Tibial nerve (tissue), 4 donors: ENCODE results near the gene ALG11. TPM values are rescaled to one million over a fixed set of nuclear protein-coding genes. Genes with fewer than 3 reads are reported as not detected.

ENCODE experiments used
- DNase-seq, 2 donors: peaks; one replicate each; pipeline ENCODE4 v3.0.0-alpha.2; 2019; ENCODE audit warnings: low spot score in 2 of 2
- H3K27ac ChIP-seq, 4 donors: fragments of 200-600 bp; sonication (generic) in 3 of 4; one replicate each; pipeline ENCODE4 v1.5.1; 2017 to 2019; ENCODE audit warnings: mild to moderate bottlenecking in 1 of 4
- H3K27me3 ChIP-seq, 2 donors: fragments of 200-600 bp; sonication (generic) in 1 of 2; one replicate each; pipeline versions ENCODE4 v1.5.1 to v1.6.0; 2017 to 2019
- H3K36me3 ChIP-seq, 3 donors: fragments of 200-600 bp; sonication (generic); one replicate each; pipeline ENCODE4 v1.5.1; 2018 to 2019
- H3K4me1 ChIP-seq, 4 donors: fragments of 200-600 bp; sonication (generic) in 3 of 4; one replicate each; pipeline ENCODE4 v1.5.1; 2017 to 2019
- H3K4me3 ChIP-seq, 4 donors: fragments of 200-600 bp; sonication (generic) in 3 of 4; one replicate each; pipeline ENCODE4 v1.5.1; 2017 to 2019; ENCODE audit warnings: mild to moderate bottlenecking in 1 of 4, moderate library complexity in 1 of 4
- H3K9me3 ChIP-seq, 4 donors: fragments of 200-600 bp; sonication (generic) in 3 of 4; one replicate each; pipeline ENCODE4 v1.5.1; 2017 to 2019
- CTCF ChIP-seq, 5 experiments: fragments of 200-600 bp in 3 of 5; fragments of 450-650 bp in 2 of 5; sonication (generic) in 3 of 5; IDR thresholded peaks; one replicate each; pipeline ENCODE4 v1.5.1; 2016 to 2019; ENCODE audit warnings: antibody characterized with exemption in 5 of 5, mild to moderate bottlenecking in 3 of 5, moderate library complexity in 2 of 5
- EP300 ChIP-seq, 2 donors: sonication (generic); formaldehyde crosslinking; IDR thresholded peaks; one replicate each; pipeline ENCODE4 v1.6.1; 2017; ENCODE audit warnings: antibody characterized with exemption in 2 of 2, mild to moderate bottlenecking in 1 of 2
- POLR2A ChIP-seq, 2 donors: fragments of 450-650 bp; IDR thresholded peaks; one replicate each; pipeline ENCODE4 v1.6.1; 2017; ENCODE audit warnings: antibody characterized with exemption in 2 of 2, mild to moderate bottlenecking in 2 of 2, moderate library complexity in 2 of 2
- WGBS, 2 donors: methylation state at CpG; one replicate each; pipeline ENCODE4 v1.1.5; 2018; 5-methylcytosine and 5-hydroxymethylcytosine counted together
- total RNA-seq, 4 donors: library from RNA; depleted of rRNA; stranded (reverse); fragments of >200 nt; gene quantifications; one replicate each; pipeline ENCODE4 v1.1.0, GENCODE V29; 2016

The ALG11 gene
- total RNA-seq, 4 donors from 2014 or later = 12.2 to 24.7 (median 16.4) TPM

GRCh38 chr13:51993713-51994112 is 18.5 kb upstream of the ALG11 start:
- no peaks in the 10 kb centered on the region for H3K27me3 ChIP-seq
- WGBS, 2 donors = 92 to 93% methylated on average over 2 of the region's 2 CpGs
- H3K27ac ChIP-seq = no peak overlapping the region
- no peaks in the 10 kb centered on the region for H3K9me3 ChIP-seq
- H3K4me3 ChIP-seq = no peak overlapping the region
- peaks cover 0 to 15% (median 0%) of the 10 kb centered on the region in 4 donors for H3K4me1 ChIP-seq
- TF ChIP-seq CTCF (IDR thresholded peaks at IDR 0.05) (no peak), POLR2A (IDR thresholded peaks at IDR 0.05) (no peak), EP300 (IDR thresholded peaks at IDR 0.05) (no peak)
- H3K36me3 ChIP-seq = no peaks in the 10 kb centered on the region
- no peak for DNase-seq

GRCh38 chr13:51995677-51996551 is 16.3 kb upstream of the ALG11 start:
- Histone ChIP-seq H3K4me3 (no peak overlapping the region), H3K9me3 (no peaks in the 10 kb centered on the region), H3K36me3 (no peaks in the 10 kb centered on the region), H3K27me3 (no peaks in the 10 kb centered on the region), H3K4me1 (peaks cover 0 to 15% (median 0%) of the 10 kb centered on the region in 4 donors), H3K27ac (no peak overlapping the region)
- TF ChIP-seq CTCF (IDR thresholded peaks at IDR 0.05) (no peak), EP300 (IDR thresholded peaks at IDR 0.05) (no peak), POLR2A (IDR thresholded peaks at IDR 0.05) (no peak)
- WGBS, 2 donors = 40 to 46% methylated on average over 9 of the region's 9 CpGs
- no peak for DNase-seq

- no peak for DNase-seq
- peaks cover 0 to 15% (median 0%) of the 10 kb centered on the region in 4 donors for H3K4me1 ChIP-seq
- TF ChIP-seq CTCF (IDR thresholded peaks at IDR 0.05) (no peak), POLR2A (IDR thresholded peaks at IDR 0.05) (no peak), EP300 (IDR thresholded peaks at IDR 0.05) (no peak)
- H3K4me3 ChIP-seq = no peak overlapping the region
- no peaks in the 10 kb centered on the region for H3K9me3 ChIP-seq
- no peaks in the 10 kb centered on the region for H3K36me3 ChIP-seq
- no peak overlapping the region for H3K27ac ChIP-seq
- H3K27me3 ChIP-seq = no peaks in the 10 kb centered on the region
- 95 to 96% methylated on average over 4 of the region's 4 CpGs for WGBS, 2 donors
Observed at GRCh38 chr13:51996641-51997040, 15.6 kb upstream of the ALG11 start.

GRCh38 chr13:51997186-51997585 is 15.0 kb upstream of the ALG11 start:
- no peak overlapping the region for H3K27ac ChIP-seq
- no peaks in the 10 kb centered on the region for H3K9me3 ChIP-seq
- H3K4me1 ChIP-seq = peaks cover 0 to 15% (median 0%) of the 10 kb centered on the region in 4 donors
- no peak overlapping the region for H3K4me3 ChIP-seq
- DNase-seq = no peak
- 80 to 81% methylated on average over 2 of the region's 2 CpGs for WGBS, 2 donors
- no peaks in the 10 kb centered on the region for H3K36me3 ChIP-seq
- TF ChIP-seq EP300 (IDR thresholded peaks at IDR 0.05) = no peak
- TF ChIP-seq POLR2A (IDR thresholded peaks at IDR 0.05) = no peak
- TF ChIP-seq CTCF (IDR thresholded peaks at IDR 0.05) = no peak
- no peaks in the 10 kb centered on the region for H3K27me3 ChIP-seq

GRCh38 chr13:51997641-51998330 is 14.4 kb upstream of the ALG11 start:
- no peaks in the 10 kb centered on the region for H3K9me3 ChIP-seq
- H3K4me1 ChIP-seq = peaks cover 0 to 15% (median 0%) of the 10 kb centered on the region in 4 donors
- no peak overlapping the region for H3K4me3 ChIP-seq
- TF ChIP-seq EP300 (IDR thresholded peaks at IDR 0.05) (no peak), CTCF (IDR thresholded peaks at IDR 0.05) (no peak), POLR2A (IDR thresholded peaks at IDR 0.05) (no peak)
- H3K36me3 ChIP-seq = no peaks in the 10 kb centered on the region
- DNase-seq = no peak
- no peaks in the 10 kb centered on the region for H3K27me3 ChIP-seq
- H3K27ac ChIP-seq = no peak overlapping the region
- 70% methylated on average over 8 of the region's 8 CpGs for WGBS, 2 donors
